ENCODE results near the gene PDXK.
A peak's percentile ranks its signal among the peaks of the same experiment; 100 is the strongest.

Gene PDXK

GRCh38 chr21:43785134-43785533 lies 66.2 kb downstream of the PDXK start:
- DNase-seq = no peak

GRCh38 chr21:43786300-43786806 lies 67.4 kb downstream of the PDXK start:
- DNase-seq = no peak

- no peak for DNase-seq
Observed at GRCh38 chr21:43786807-43787440, 68.0 kb downstream of the PDXK start.

DNA sequence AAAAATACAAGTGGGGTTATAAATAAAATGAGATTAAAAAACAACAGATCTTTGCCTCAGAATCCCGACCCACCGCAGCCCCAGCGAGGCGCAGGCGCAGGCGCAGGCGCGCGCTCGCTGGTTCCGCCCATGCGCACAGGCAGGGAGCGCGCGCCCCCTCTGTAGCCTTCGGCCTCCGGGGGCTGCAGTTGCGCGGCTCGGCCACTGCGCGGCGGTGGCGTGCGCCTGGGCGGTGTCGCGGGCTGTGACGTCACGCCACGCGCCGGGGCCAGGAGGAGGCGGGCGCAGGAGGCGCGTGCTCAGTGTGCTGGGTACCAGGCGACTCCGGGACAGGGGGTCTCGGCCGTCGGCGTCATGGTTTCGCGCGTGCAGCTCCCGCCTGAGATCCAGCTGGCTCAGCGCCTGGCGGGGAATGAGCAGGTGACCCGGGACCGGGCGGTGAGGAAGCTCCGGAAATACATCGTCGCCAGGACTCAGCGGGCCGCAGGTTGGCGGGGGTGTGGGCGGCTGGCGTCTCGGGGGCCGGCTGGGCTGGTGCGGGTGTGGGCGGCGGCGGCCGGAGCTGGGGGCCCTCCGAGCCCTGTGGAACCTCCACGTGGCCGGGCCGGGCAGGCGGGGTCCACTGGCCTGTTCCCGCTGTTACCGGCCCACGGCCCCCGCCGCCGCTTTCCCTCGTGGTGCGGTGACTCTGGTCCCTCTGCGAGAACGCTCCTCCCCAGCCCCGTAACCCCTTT lies 70.5 kb downstream of the PDXK start, which contains the start of gene RRP1:
Gene RRP1, plus strand, starts transcription at position 302 of the 734 bp plus-strand sequence. Its CDS starts 53 bp downstream, at position 355.
- DNase-seq = peak; percentile 98

- DNase-seq = peak; percentile 58
Observed at GRCh38 chr21:43790010-43790524, 71.1 kb downstream of the PDXK start.

DNA sequence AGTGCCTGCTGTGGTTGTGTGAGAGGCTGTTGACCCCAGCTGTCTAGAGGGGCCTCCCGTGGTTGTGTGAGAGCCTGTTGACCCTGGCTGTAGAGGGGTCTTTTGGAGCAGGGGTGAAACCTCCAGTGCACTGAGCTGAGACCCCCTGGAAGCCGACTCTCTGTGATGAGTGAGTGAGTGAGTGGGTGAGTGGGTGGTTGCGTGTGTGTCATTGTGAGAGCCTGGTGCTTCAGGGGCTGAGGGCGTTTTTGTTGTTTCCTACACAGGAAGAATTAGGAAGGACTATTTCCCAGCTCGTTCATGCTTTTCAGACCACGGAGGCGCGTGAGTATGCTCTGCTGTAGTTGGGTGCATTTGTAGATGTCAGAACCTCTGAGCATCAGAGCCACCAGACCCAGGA lies 73.5 kb downstream of the PDXK start:
- no peak for DNase-seq

- DNase-seq = no peak
Observed at GRCh38 chr21:43793243-43793642, 74.3 kb downstream of the PDXK start.

- peak; percentile 61 for DNase-seq
Observed at GRCh38 chr21:43794311-43794710, 75.4 kb downstream of the PDXK start.

- DNase-seq = no peak
Observed at GRCh38 chr21:43794857-43795256, 75.9 kb downstream of the PDXK start.

- DNase-seq = peak; percentile 60
Observed at GRCh38 chr21:43797415-43797814, 78.5 kb downstream of the PDXK start.

GRCh38 chr21:43797925-43798715 lies 79.2 kb downstream of the PDXK start:
- DNase-seq = no peak

GRCh38 chr21:43799301-43799840 lies 80.4 kb downstream of the PDXK start:
- DNase-seq = no peak

DNA sequence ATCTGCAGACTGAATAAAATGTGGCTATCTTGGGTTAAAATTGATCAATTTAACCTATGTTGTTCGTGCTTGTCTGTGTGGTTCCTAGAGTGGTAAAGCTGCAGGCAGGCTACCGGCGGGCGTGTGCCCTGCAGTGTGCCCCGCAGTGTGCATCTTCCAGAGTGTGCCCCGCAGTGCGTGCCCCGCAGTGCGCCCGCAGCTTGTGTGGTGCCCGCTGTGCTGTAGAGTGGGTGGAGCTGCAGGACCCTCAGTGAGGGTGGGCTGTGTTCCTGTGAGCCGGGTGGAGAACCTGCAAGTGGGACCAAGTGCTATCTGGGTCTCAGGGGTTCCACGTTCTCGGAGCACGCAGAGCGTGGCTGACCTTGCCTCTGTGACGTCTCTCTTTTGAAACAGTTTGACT lies 81.2 kb downstream of the PDXK start:
- DNase-seq = no peak

- no peak for DNase-seq
Observed at GRCh38 chr21:43800566-43800965, 81.6 kb downstream of the PDXK start.

DNA sequence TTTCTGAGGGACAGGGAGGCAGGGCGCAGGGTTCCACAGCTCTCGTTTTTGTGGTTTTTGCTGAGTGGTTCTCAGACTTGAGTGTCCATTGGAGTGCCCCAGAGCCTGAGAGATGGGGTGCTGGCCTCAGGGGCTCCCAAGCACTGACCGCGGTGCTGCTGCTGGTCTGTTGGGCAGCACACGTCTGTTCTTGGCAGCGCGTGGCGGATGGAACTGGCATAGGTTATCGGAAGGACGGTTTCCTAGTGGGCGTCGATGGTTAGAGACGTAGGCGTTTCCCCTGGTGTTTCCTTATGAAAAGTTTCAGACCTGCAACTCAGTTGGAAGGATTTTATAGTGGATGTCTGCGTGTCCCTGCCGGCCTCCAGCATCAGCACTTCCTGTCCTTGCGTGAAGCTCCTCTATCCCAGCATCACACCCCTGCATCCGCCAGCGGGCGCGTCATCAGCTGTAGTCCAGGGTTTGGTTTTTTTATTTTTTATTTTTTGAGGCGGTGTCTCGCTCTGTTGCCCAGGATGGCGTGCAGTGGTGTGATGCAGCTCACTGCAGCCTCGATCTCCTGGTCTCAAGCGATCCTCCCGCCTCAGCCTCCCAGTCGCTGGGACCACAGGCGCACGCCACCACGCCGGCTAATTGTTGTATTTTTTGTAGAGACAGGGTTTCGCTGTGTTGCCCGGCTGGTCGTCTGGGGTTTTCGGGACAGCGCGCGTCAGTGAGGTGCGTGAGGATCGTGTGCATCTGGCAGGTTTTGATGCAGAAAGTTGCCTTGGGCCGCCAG lies 82.3 kb downstream of the PDXK start:
- no peak for DNase-seq

DNA sequence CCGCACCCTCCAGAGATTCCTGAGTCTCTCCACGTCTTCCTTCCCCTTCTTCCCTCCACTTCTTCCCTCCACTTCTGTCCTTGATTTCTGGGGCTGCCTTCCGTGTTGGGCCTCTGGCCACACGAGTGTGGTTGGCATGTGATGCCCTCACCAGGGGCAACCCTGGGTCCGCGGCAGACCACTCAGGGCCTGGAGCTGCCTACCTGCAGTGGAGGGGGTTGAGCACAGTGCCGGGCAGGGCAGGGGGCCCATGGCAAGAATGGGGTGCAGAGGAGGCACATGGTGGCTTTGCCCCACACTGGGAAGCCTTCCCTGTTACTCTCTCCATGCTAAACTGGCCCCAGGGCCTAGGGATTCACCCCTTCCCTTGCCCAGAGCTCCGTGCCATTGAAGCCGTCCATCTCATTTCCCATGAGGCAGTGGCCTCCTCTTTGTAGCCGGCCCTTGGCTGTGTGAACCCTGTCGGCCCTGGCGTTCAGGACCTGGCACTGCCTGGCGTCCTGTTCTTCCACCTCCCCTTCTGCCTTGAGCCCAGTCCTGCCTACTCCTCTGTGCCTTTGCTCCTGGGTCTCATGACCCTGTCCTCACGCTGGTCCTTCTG lies 83.9 kb downstream of the PDXK start:
- no peak for DNase-seq

DNA sequence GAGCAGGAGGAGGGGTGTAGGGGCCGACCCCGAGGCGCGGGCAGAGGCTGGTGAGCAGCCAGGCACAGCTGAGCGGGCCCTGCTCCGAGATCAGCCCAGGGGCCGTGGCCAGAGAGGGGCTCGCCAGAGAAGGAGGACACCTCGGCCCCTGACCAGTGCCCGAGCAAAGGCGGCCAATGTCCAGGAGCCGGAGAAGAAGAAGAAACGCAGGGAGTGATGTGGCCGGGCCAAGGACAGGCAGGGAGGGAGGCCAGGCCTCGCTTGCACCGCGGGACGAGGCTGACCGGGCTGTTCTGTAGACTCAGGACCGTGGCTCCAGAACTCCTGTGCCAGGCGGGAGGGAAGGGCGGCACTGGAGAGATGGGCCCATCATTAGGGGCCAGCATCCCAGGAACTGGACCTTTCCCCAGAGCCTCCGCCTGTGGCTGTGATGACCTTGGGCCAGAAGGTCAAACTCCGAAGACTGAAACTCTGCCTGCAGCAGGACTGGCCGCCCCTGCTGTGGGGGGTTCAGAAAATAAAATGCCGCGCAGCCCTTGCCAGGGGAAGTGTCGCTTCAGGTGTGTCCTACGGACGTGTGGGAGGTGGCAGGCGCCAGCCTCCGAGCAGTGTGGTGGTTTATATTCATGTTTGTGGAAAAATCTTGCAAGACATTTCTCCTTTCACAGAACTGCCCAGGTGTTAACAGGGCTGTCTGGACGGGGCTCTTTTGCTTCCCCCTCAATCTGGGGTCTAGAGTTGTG lies 84.8 kb downstream of the PDXK start:
- no peak for DNase-seq

- DNase-seq = no peak
Observed at GRCh38 chr21:43805275-43805800, 86.4 kb downstream of the PDXK start.

DNA sequence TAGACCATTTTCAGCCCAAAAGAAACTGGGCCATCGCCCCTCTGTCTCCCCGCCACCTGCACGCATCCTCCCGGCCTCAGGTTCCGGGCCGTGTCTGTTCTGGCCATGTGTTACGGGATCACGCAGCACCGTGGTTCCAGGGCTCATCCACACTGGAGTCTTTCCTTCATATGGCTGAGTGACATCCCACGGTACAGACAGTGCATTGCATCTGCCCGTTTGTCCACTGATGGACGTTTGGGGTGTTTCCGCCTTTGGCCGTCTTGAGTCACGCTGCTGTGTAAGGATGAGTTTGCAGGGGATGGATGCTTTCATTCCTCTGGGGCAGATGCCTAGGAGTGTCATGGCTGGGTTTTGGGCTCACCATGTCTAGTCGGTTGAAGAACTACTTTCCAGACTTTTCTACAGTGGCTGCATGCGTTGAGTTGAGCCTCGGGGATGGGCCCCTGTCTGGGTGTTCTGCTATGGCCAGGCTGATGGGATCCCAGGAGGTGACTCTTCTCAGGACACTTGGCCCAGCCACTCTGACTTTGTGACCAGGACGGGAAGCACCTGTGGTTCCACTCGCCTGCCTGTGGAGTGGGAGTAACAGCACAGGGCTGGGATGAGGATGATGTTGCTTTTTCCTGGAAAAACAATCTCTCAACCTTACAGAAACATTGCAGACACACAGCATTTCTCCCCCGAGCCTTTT lies 87.2 kb downstream of the PDXK start:
- DNase-seq = peak; percentile 57

GRCh38 chr21:43808367-43808766 lies 89.4 kb downstream of the PDXK start:
- DNase-seq = peak; percentile 59

Data from activated effector memory CD4-positive, alpha-beta T cell treated with anti-CD3 and anti-CD28 coated beads, Interleukin-2, amount 50 U/mL, for 16 hours (primary cell).